K562 (cell line): ENCODE data around the gene SLC9B2. TPM values are rescaled to one million over a fixed set of nuclear protein-coding genes. Genes with fewer than 3 reads are reported as not detected.

Source experiments
- ATAC-seq: fragments of 200-7000 bp; cut with Tn5 transposase; 3 replicates; pipeline ENCODE4 v1.9.1; 2020; ENCODE audit warnings: moderate library complexity
- BruUV-seq: library from RNA; stranded (reverse); fragments of 400-500 nt; replicated peaks from 2 replicates; lab custom pipeline; 2021; lab: Mats Ljungman, UMichigan
- CTCF ChIA-PET: fragments of 300-600 bp; formaldehyde crosslinking; extraction: SDS; loops from one replicate; lab custom pipeline; 2021; ENCODE audit warnings: low intra/inter-chr PET ratio; lab: Yijun Ruan, JAX
- POLR2A ChIA-PET: fragments of 300-600, 350-650 bp; sonication (Branson Sonifier 250); formaldehyde crosslinking; extraction: SDS; loops from one replicate; lab custom pipeline; 2021; ENCODE audit warnings: antibody characterized with exemption, inconsistent platforms; lab: Yijun Ruan, JAX
- DNase-seq, 4 experiments: peaks; one replicate each; pipeline versions ENCODE4 v3.0.0 to v3.0.0-alpha.2; 2011 to 2018; ENCODE audit warnings: low spot score in 3 of 4, mixed read lengths in 3 of 4; ENCODE audit errors: extremely low read depth in 1 of 4
- FAIRE-seq: peaks from 2 replicates; lab custom pipeline; 2011; peaks lifted over from hg19 to GRCh38; lab: Jason Lieb, UNC
- H2AFZ ChIP-seq: 2 replicates; pipeline ENCODE4 v1.6.0; 2011; ENCODE audit warnings: low read depth, low read length, control low read depth, inconsistent platforms
- H3K27ac ChIP-seq: fragments of 200-600 bp; 3 replicates; pipeline ENCODE4 v1.8.0; 2011; ENCODE audit warnings: low read depth, mild to moderate bottlenecking, control low read depth, inconsistent platforms, low read length, moderate library complexity, mixed read lengths; ENCODE audit errors: extremely low read depth
- H3K27me3 ChIP-seq, 2 experiments: fragments of 300-600 bp in 1 of 2; 2 replicates in 1 of 2; 3 replicates in 1 of 2; pipeline versions ENCODE4 v1.6.0 to v1.8.0; 2011; ENCODE audit warnings: inconsistent platforms in 2 of 2, low read length in 2 of 2, mild to moderate bottlenecking in 1 of 2, mixed read lengths in 1 of 2, moderate library complexity in 1 of 2; ENCODE audit not compliant: control insufficient read depth in 2 of 2, insufficient read depth in 2 of 2
- H3K36me3 ChIP-seq: fragments of 300-600 bp; 3 replicates; pipeline ENCODE4 v1.8.0; 2011; ENCODE audit warnings: mild to moderate bottlenecking, low read length, inconsistent platforms; ENCODE audit not compliant: control insufficient read depth, insufficient read depth
- H3K4me1 ChIP-seq, 2 experiments: fragments of 200-600 bp in 1 of 2; replicated peaks in 1 of 2; 2 replicates in 1 of 2; 3 replicates in 1 of 2; pipeline versions ENCODE4 v1.5.1 to v1.8.0; 2011; ENCODE audit warnings: inconsistent platforms in 2 of 2, low read length in 2 of 2, mild to moderate bottlenecking in 1 of 2, mixed read lengths in 1 of 2, moderate library complexity in 1 of 2; ENCODE audit not compliant: control insufficient read depth in 2 of 2, insufficient read depth in 2 of 2
- H3K4me2 ChIP-seq: 2 replicates; pipeline ENCODE4 v1.6.1; 2011; ENCODE audit warnings: low read length, control low read depth, inconsistent platforms, mixed read lengths; ENCODE audit not compliant: insufficient read depth
- H3K4me3 ChIP-seq: fragments of 200-600 bp; sonication (generic), shearing (Covaris generic); 2 replicates; pipeline ENCODE4 v1.5.1; 2016; ENCODE audit warnings: control low read depth, inconsistent platforms
- H3K79me2 ChIP-seq: fragments of 200-600 bp; 3 replicates; pipeline ENCODE4 v1.8.0; 2011; ENCODE audit warnings: low read length, inconsistent platforms; ENCODE audit not compliant: control insufficient read depth, insufficient read depth
- H3K9ac ChIP-seq, 2 experiments: 2 replicates each; pipeline versions ENCODE4 v1.6.0 to v1.6.1; 2011; ENCODE audit warnings: low read depth in 2 of 2, low read length in 2 of 2, control low read depth in 1 of 2, inconsistent platforms in 1 of 2, mild to moderate bottlenecking in 1 of 2, mixed read lengths in 1 of 2; ENCODE audit not compliant: insufficient read depth in 1 of 2
- H3K9me1 ChIP-seq: one replicate; pipeline ENCODE4 v1.6.0; 2011; ENCODE audit warnings: inconsistent platforms, mild to moderate bottlenecking, low read length, moderate library complexity; ENCODE audit not compliant: control insufficient read depth, insufficient read depth
- H3K9me3 ChIP-seq: replicated peaks from 2 replicates; pipeline ENCODE4 v1.5.1; 2011; ENCODE audit warnings: low read depth, low read length, inconsistent platforms; ENCODE audit not compliant: control insufficient read depth, insufficient read depth
- H4K20me1 ChIP-seq: replicated peaks from 2 replicates; pipeline ENCODE4 v1.6.1; 2011; ENCODE audit warnings: low read length, inconsistent platforms, mixed read lengths; ENCODE audit not compliant: control insufficient read depth, insufficient read depth
- ARID2 ChIP-seq: fragments of 450-650 bp; IDR thresholded peaks from 2 replicates; pipeline ENCODE4 v1.6.1; 2017; ENCODE audit warnings: antibody characterized with exemption, mild to moderate bottlenecking
- BACH1 ChIP-seq: fragments of 200-800 bp; sonication (Bioruptor generic); IDR thresholded peaks from 2 replicates; pipeline ENCODE4 v1.6.1; 2016; ENCODE audit warnings: missing genetic modification characterization, missing compliant biosample characterization
- ELF4 ChIP-seq: fragments of 450-650 bp; formaldehyde crosslinking; IDR thresholded peaks from 2 replicates; pipeline ENCODE4 v1.4.0; 2022; ENCODE audit warnings: missing genetic modification characterization
- ETV1 ChIP-seq: fragments of 450-650 bp; conservative IDR thresholded peaks from 2 replicates; pipeline ENCODE4 v1.6.1; 2016; ENCODE audit warnings: missing genetic modification characterization, control low read depth, low read depth, missing compliant biosample characterization
- FOXK2 ChIP-seq, 2 experiments: fragments of 450-650 bp; IDR thresholded peaks in 1 of 2; conservative IDR thresholded peaks in 1 of 2; 2 replicates each; pipeline ENCODE4 v1.6.1; 2016; ENCODE audit warnings: low read depth in 2 of 2, mild to moderate bottlenecking in 1 of 2
- RAD21 ChIP-seq, 2 experiments: fragments of 250-450 bp in 1 of 2; fragments of 450-650 bp in 1 of 2; sonication (Bioruptor Pico) in 1 of 2; formaldehyde crosslinking in 1 of 2; IDR thresholded peaks in 1 of 2; conservative IDR thresholded peaks in 1 of 2; 2 replicates each; pipeline versions ENCODE4 v1.4.0 to v1.8.0; 2020 to 2022; ENCODE audit warnings: mild to moderate bottlenecking in 2 of 2, moderate library complexity in 1 of 2
- RB1 ChIP-seq: fragments of 450-650 bp; IDR thresholded peaks from 2 replicates; pipeline ENCODE4 v1.6.1; 2017; ENCODE audit warnings: low read depth, mild to moderate bottlenecking
- SP1 ChIP-seq: sonication (generic); formaldehyde crosslinking; IDR thresholded peaks from 2 replicates; pipeline ENCODE4 v1.8.1; 2022; ENCODE audit warnings: mild to moderate bottlenecking, missing genetic modification reagents
- SPI1 ChIP-seq: IDR thresholded peaks from 2 replicates; pipeline ENCODE4 v1.6.1; 2011; ENCODE audit warnings: low read depth, low read length, control low read depth, borderline replicate concordance
- STAG1 ChIP-seq: sonication (generic); formaldehyde crosslinking; IDR thresholded peaks from 2 replicates; pipeline ENCODE4 v1.5.0; 2020; ENCODE audit warnings: missing genetic modification reagents, borderline replicate concordance
- TRIM24 ChIP-seq, 2 experiments: fragments of 450-650 bp; IDR thresholded peaks; 2 replicates each; pipeline ENCODE4 v1.6.1; 2016
- TRIM28 ChIP-seq: fragments of 450-650 bp; IDR thresholded peaks from 2 replicates; pipeline ENCODE4 v1.6.1; 2017
- ZNF384 ChIP-seq: IDR thresholded peaks from 2 replicates; pipeline ENCODE4 v1.6.1; 2012; ENCODE audit warnings: low read depth, low read length, improper control_type of control experiment
- WGBS: fragments of 100-300 bp; shearing (Covaris generic); methylation state at CpG from one replicate; pipeline ENCODE4 v1.1.6; 2016; ENCODE audit warnings: low coverage, mixed read lengths; ENCODE audit not compliant: insufficient coverage; ENCODE audit errors: missing lambda C conversion rate; 5-methylcytosine and 5-hydroxymethylcytosine counted together
- in situ Hi-C: fragments of 300-500 bp; cut with MboI; formaldehyde crosslinking; loops from 4 replicates; pipeline ENCODE4 v1.15.0; 2018; ENCODE audit warnings: inconsistent platforms, mixed read lengths
- intact Hi-C: fragments of 100-400 bp; cut with micrococcal nuclease; formaldehyde crosslinking; loops from 2 replicates; pipeline ENCODE4 v1.14.2; 2022
- polyA plus RNA-seq, 8 experiments: library from polyadenylated mRNA; depleted of rRNA in 4 of 8; stranded (reverse) in 5 of 8; unstranded in 3 of 8; fragments of >200 nt; fragmentation: Nextera tagmentation in 2 of 8; fragmentation: Illumina TruSeq in 1 of 8; extraction: Ambion mirVana in 2 of 8; extraction: Trizol in 1 of 8; gene quantifications; 2 replicates each; pipeline versions ENCODE4 v1.2.1 to v1.2.3, GENCODE V29; 2011 to 2014; ENCODE audit warnings: inconsistent platforms in 1 of 8, missing spikeins in 1 of 8
- total RNA-seq, 7 experiments: library from RNA; depleted of rRNA in 6 of 7; stranded (reverse); fragments of >200 nt in 6 of 7; fragmentation: Illumina TruSeq in 2 of 7; extraction: Trizol in 2 of 7; gene quantifications; 2 replicates each; pipeline versions ENCODE4 v1.2.1 to v1.2.3, GENCODE V29; 2011 to 2021; ENCODE audit warnings: low replicate concordance in 1 of 7
- TF ChIP-seq, protein P1 (sequence below), 3 experiments: IDR thresholded peaks in 2 of 3; conservative IDR thresholded peaks in 1 of 3; 2 replicates each; pipeline ENCODE4 v1.5.1; 2011 to 2012; ENCODE audit warnings: low read length in 3 of 3, mild to moderate bottlenecking in 3 of 3, control low read depth in 2 of 3, improper control_type of control experiment in 1 of 3, inconsistent platforms in 1 of 3, low read depth in 1 of 3, mixed read lengths in 1 of 3, moderate library complexity in 1 of 3; ENCODE audit not compliant: insufficient read depth in 2 of 3
- TF ChIP-seq, protein P2 (sequence below): fragments of 250-450 bp; sonication (Bioruptor Pico); IDR thresholded peaks from 2 replicates; pipeline ENCODE4 v1.5.0; 2021
- TF ChIP-seq, protein P3 (sequence below): fragments of 250-450 bp; sonication (Bioruptor Pico); IDR thresholded peaks from 2 replicates; pipeline ENCODE4 v1.4.0; 2020; ENCODE audit warnings: mild to moderate bottlenecking

The SLC9B2 gene
- total and polyA plus RNA-seq, 9 of the 15 experiments (the other 6 are each of a cell fraction or from before 2014, with no cell fraction given), result 6.6 to 14.6 (median 11.4) TPM

DNA sequence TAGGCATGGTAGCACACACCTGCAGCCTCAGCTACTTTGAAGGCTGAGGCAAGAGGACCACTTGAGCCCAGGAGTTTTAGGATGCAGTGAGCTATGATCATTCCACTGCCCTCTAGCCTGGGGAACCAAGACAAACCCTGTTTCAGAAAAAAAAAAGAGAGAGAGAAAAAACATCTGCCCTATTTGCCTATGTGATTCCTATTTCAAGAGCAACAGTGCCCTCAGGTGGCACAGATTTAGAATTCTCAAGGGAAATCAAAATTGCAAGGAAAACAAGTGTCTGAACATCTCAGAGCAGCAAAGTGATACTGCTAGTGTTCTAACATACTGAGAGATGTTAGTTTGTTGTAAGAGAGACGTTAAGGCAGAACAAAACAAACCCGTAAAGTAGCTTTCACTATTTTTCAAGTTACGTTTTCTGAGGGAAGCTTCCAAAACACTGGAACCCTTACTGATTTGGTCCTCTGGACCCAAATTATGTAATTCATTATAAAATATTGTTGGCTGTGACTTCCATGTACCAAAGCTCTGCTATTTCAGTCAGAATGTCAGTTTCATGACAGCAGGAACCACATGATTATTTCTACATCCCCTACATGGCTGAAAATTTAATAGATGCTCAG, 15.2 kb upstream of the SLC9B2 start:
- Histone ChIP-seq H3K4me3 (no peak overlapping the region), H3K36me3 (no peaks in the 10 kb centered on the region), H3K4me1 (no peaks in the 10 kb centered on the region), H3K27me3 (no peaks in the 10 kb centered on the region), H3K9me3 (no peaks in the 10 kb centered on the region), H3K9me1 (no peaks in the 10 kb centered on the region), H3K27ac (no peak overlapping the region), H3K9ac (no peak overlapping the region), H3K4me2 (no peak overlapping the region), H3K79me2 (no peaks in the 10 kb centered on the region), H2AFZ (no peak overlapping the region), H4K20me1 (no peaks in the 10 kb centered on the region)
- intact Hi-C loops (loop anchor here (1.0 to 10.0 kb wide), 7 partner anchors 45 to 837 kb away; partner anchors contain the start of genes CISD2 and SLC39A8), in situ Hi-C loops (no loop called here)
- DNase-seq (peak; percentile 19 to 72 (median 24)), FAIRE-seq (peak; percentile 88), ATAC-seq (peak; percentile 76)
- CTCF ChIA-PET, result interaction anchor here (0.7 to 1.7 kb wide), 5 partner anchors 45 to 746 kb away, joined by 3 to 12 read pairs (median 7); no protein-coding TSS in a partner anchor
- POLR2A ChIA-PET, result interaction anchor here (0.6 kb wide), 1 partner anchor 493 kb away, joined by 5 read pairs; no protein-coding TSS in a partner anchor
- 4% methylated on average over 3 of the region's 3 CpGs for WGBS
- no TSS peak for BruUV-seq
- TF ChIP-seq STAG1 (CRISPR knock-in tag) (peak; percentile 52; the same call in 1 of the 2 replicates), SPI1 (no peak), ARID2 (0 out of 2 replicates have a peak, but pooled peaks have one; percentile 12), SP1 (CRISPR knock-in tag) (no peak), ELF4 (CRISPR knock-in tag) (no peak), ZNF384 (peak; percentile 94), TRIM28 (no peak), ETV1 (no peak), FOXK2 (conservative IDR thresholded peaks at IDR 0.05 in 1 of 2, IDR thresholded peaks at IDR 0.05 in 1 of 2; ENCODE audit: low read depth in 2 of 2) (no peak; a peak in 1 of 4 replicates), TRIM24 (IDR thresholded peaks at IDR 0.05) (no peak), RAD21 (CRISPR knock-in tag; conservative IDR thresholded peaks at IDR 0.05 in 1 of 2, IDR thresholded peaks at IDR 0.05 in 1 of 2) (peak; percentile 70 to 74), BACH1 (tag) (no peak), RB1 (no peak)
- TF ChIP-seq, protein P1, sequence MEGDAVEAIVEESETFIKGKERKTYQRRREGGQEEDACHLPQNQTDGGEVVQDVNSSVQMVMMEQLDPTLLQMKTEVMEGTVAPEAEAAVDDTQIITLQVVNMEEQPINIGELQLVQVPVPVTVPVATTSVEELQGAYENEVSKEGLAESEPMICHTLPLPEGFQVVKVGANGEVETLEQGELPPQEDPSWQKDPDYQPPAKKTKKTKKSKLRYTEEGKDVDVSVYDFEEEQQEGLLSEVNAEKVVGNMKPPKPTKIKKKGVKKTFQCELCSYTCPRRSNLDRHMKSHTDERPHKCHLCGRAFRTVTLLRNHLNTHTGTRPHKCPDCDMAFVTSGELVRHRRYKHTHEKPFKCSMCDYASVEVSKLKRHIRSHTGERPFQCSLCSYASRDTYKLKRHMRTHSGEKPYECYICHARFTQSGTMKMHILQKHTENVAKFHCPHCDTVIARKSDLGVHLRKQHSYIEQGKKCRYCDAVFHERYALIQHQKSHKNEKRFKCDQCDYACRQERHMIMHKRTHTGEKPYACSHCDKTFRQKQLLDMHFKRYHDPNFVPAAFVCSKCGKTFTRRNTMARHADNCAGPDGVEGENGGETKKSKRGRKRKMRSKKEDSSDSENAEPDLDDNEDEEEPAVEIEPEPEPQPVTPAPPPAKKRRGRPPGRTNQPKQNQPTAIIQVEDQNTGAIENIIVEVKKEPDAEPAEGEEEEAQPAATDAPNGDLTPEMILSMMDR (IDR thresholded peaks at IDR 0.05 in 2 of 3, conservative IDR thresholded peaks at IDR 0.05 in 1 of 3; ENCODE audit: insufficient read depth in 2 of 3, low read depth in 1 of 3, low read length in 3 of 3), result peak; percentile 62 to 89 (median 71)
- TF ChIP-seq, protein P2, sequence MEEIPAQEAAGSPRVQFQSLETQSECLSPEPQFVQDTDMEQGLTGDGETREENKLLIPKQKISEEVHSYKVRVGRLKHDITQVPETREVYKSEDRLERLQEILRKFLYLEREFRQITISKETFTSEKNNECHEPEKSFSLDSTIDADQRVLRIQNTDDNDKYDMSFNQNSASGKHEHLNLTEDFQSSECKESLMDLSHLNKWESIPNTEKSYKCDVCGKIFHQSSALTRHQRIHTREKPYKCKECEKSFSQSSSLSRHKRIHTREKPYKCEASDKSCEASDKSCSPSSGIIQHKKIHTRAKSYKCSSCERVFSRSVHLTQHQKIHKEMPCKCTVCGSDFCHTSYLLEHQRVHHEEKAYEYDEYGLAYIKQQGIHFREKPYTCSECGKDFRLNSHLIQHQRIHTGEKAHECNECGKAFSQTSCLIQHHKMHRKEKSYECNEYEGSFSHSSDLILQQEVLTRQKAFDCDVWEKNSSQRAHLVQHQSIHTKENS (CRISPR knock-in tag), result no peak
- TF ChIP-seq, protein P3, sequence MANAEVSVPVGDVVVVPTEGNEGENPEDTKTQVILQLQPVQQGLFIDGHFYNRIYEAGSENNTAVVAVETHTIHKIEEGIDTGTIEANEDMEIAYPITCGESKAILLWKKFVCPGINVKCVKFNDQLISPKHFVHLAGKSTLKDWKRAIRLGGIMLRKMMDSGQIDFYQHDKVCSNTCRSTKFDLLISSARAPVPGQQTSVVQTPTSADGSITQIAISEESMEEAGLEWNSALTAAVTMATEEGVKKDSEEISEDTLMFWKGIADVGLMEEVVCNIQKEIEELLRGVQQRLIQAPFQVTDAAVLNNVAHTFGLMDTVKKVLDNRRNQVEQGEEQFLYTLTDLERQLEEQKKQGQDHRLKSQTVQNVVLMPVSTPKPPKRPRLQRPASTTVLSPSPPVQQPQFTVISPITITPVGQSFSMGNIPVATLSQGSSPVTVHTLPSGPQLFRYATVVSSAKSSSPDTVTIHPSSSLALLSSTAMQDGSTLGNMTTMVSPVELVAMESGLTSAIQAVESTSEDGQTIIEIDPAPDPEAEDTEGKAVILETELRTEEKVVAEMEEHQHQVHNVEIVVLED (CRISPR knock-in tag), result no peak
